T-cell (primary cell): ENCODE data around the gene EEPD1. TPM values are rescaled to one million over a fixed set of nuclear protein-coding genes. Genes with fewer than 3 reads are reported as not detected.

ENCODE experiments used
- ATAC-seq, 4 experiments: fragments of 200-7000 bp in 3 of 4; fragments of 150-1000 bp in 1 of 4; cut with Tn5 transposase; replicated peaks in 1 of 4; 1 replicate in 3 of 4; 2 replicates in 1 of 4; pipeline ENCODE4 v1.10.0; 2021; ENCODE audit warnings: moderate library complexity in 3 of 4, mild to moderate bottlenecking in 2 of 4, moderate number of reproducible peaks in 1 of 4
- CTCF ChIA-PET, 2 donors: fragments of 300-600 bp; sonication (Branson Sonifier 250); formaldehyde crosslinking; loops; one replicate each; lab custom pipeline; 2022; ENCODE audit warnings: antibody characterized with exemption in 2 of 2; lab: Charles Lee
- POLR2A ChIA-PET, 2 donors: fragments of 300-600 bp; sonication (Branson Sonifier 250); formaldehyde crosslinking; loops; one replicate each; lab custom pipeline; 2022; ENCODE audit warnings: antibody characterized with exemption in 2 of 2; lab: Charles Lee
- DNase-seq, 35 experiments: peaks; one replicate each; pipeline versions ENCODE4 v3.0.0 to v3.0.0-alpha.2; 2013 to 2023
- H3K27ac ChIP-seq: one replicate; pipeline ENCODE4 v1.5.1; 2013; ENCODE audit warnings: low read length
- H3K27me3 ChIP-seq, 2 experiments: replicated peaks in 1 of 2; 1 replicate in 1 of 2; 2 replicates in 1 of 2; pipeline versions ENCODE4 v1.6.1 to v1.7.0; 2013; ENCODE audit warnings: low read length in 1 of 2, mixed read lengths in 1 of 2; ENCODE audit not compliant: control insufficient read depth in 2 of 2, insufficient read depth in 2 of 2; ENCODE audit errors: extremely low read depth in 1 of 2
- H3K36me3 ChIP-seq, 2 donors: 1 replicate in 1 of 2; 2 replicates in 1 of 2; pipeline versions ENCODE4 v1.6.1 to v1.7.0; 2013; ENCODE audit warnings: low read length in 1 of 2; ENCODE audit not compliant: control insufficient read depth in 2 of 2, insufficient read depth in 1 of 2; ENCODE audit errors: extremely low read depth in 1 of 2
- H3K4me1 ChIP-seq, 2 experiments: 1 replicate in 1 of 2; 2 replicates in 1 of 2; pipeline versions ENCODE4 v1.6.1 to v1.7.0; 2013; ENCODE audit warnings: low read length in 2 of 2, mixed read lengths in 1 of 2; ENCODE audit not compliant: insufficient read depth in 2 of 2, control insufficient read depth in 1 of 2; ENCODE audit errors: extremely low read depth in 1 of 2
- H3K4me3 ChIP-seq, 2 donors: 1 replicate in 1 of 2; 2 replicates in 1 of 2; pipeline versions ENCODE4 v1.5.1 to v1.7.0; 2013; ENCODE audit warnings: mild to moderate bottlenecking in 2 of 2, low read length in 1 of 2, moderate library complexity in 1 of 2; ENCODE audit not compliant: control insufficient read depth in 1 of 2; ENCODE audit errors: extremely low read depth in 1 of 2
- H3K9me3 ChIP-seq: 2 replicates; pipeline ENCODE4 v1.7.0; 2013
- H3K27ac Mint-ChIP-seq, 2 donors: one replicate each; pipeline ENCODE4 v1.8.0; 2020 to 2021; ENCODE audit warnings: mild to moderate bottlenecking in 2 of 2, mixed read lengths in 2 of 2
- H3K27me3 Mint-ChIP-seq, 2 donors: one replicate each; pipeline ENCODE4 v1.8.0; 2021 to 2022; ENCODE audit warnings: mixed read lengths in 2 of 2
- H3K36me3 Mint-ChIP-seq: one replicate; pipeline ENCODE4 v1.8.0; 2021; ENCODE audit warnings: mixed read lengths
- H3K4me1 Mint-ChIP-seq, 3 donors: one replicate each; pipeline ENCODE4 v1.8.0; 2020 to 2022; ENCODE audit warnings: mixed read lengths in 3 of 3, mild to moderate bottlenecking in 1 of 3
- H3K4me3 Mint-ChIP-seq, 3 donors: one replicate each; pipeline ENCODE4 v1.8.0; 2020 to 2022; ENCODE audit warnings: mild to moderate bottlenecking in 3 of 3, mixed read lengths in 3 of 3, moderate library complexity in 3 of 3
- H3K9me3 Mint-ChIP-seq, 3 donors: one replicate each; pipeline ENCODE4 v1.8.0; 2020 to 2022; ENCODE audit warnings: mixed read lengths in 3 of 3
- WGBS: methylation state at CpG from one replicate; pipeline ENCODE4 v1.1.5; 2013; ENCODE audit warnings: missing lambda C conversion rate; ENCODE audit not compliant: insufficient coverage; 5-methylcytosine and 5-hydroxymethylcytosine counted together
- total RNA-seq, 35 experiments: library from RNA in 6 of 35; stranded (reverse) in 6 of 35; fragments of 120-200 nt in 1 of 35; gene quantifications; one replicate each; pipeline versions ENCODE4 v1.2.1 to v1.2.4 and lab custom pipeline; 2013 to 2026

EEPD1 gene
- total RNA-seq, 5 donors from 2014 or later (not counting 1 experiment from before 2014, with no cell fraction given) = 2.7 to 16.2 (median 4.2) TPM

DNA sequence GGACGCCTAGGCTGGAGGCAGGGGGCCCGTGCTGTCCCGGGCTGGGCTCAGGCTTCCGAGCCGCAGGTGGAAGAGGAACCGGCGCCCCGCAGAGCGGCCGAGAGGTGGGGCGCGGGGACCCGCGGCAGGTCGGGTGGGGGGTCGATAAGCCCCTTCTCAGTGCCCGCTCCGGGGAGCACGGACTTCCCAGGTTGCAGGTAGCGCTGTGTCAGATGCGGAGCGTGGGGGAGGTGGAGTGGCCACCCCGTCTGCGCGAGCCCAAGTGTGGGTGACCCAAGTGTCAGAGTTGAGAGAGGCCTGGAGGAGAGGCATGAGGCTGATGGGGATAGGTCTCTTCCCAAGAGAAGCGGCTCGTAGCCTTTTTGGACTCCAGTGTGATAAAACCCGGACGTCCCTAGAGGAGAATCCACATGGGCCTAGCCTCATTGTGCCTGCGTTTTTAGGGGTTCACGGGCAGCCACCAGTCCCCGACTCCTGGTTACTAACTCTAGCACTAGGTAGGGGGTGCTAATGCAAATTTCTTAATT lies 580 bp downstream of the EEPD1 start:
- DNase-seq (peak in 10 of 35 experiments; percentile 4 to 33 (median 10)), ATAC-seq (peak in 3 of 4 experiments; percentile 3 to 4 (median 3))
- POLR2A ChIA-PET = no interaction called here
- under 1% methylated on average over 27 of the region's 32 CpGs for WGBS
- H3K27ac Mint-ChIP-seq = peak overlapping the region in 1 of 2 donors; percentile 39
- peak overlapping the region; percentile 67 to 77 (median 75) for H3K4me3 Mint-ChIP-seq
- H3K36me3 ChIP-seq = no peaks in the 10 kb centered on the region
- peaks cover 0 to 3% of the 10 kb centered on the region in 2 experiments for H3K27me3 ChIP-seq
- no peaks in the 10 kb centered on the region for H3K9me3 Mint-ChIP-seq
- no peaks in the 10 kb centered on the region for H3K27me3 Mint-ChIP-seq
- H3K4me1 Mint-ChIP-seq = peaks cover 28 to 48% (median 38%) of the 10 kb centered on the region in 3 donors
- CTCF ChIA-PET = no interaction called here
- peak overlapping the region; percentile 61 to 73 for H3K4me3 ChIP-seq
- peaks cover 5% of the 10 kb centered on the region for H3K36me3 Mint-ChIP-seq
- H3K4me1 ChIP-seq = peaks cover 16 to 28% of the 10 kb centered on the region in 2 experiments
- no peaks in the 10 kb centered on the region for H3K9me3 ChIP-seq
- no peak overlapping the region for H3K27ac ChIP-seq

GRCh38 chr7:36154255-36155212 lies 1.5 kb downstream of the EEPD1 start:
- peaks cover 5% of the 10 kb centered on the region for H3K36me3 Mint-ChIP-seq
- peaks cover 0 to 3% of the 10 kb centered on the region in 2 experiments for H3K27me3 ChIP-seq
- H3K4me1 ChIP-seq = peaks cover 16 to 28% of the 10 kb centered on the region in 2 experiments
- H3K4me3 ChIP-seq = peak overlapping the region in 1 of 2 donors; percentile 73
- ChIA-PET CTCF (no interaction called here), POLR2A (no interaction called here)
- peaks cover 28 to 48% (median 38%) of the 10 kb centered on the region in 3 donors for H3K4me1 Mint-ChIP-seq
- no peaks in the 10 kb centered on the region for H3K27me3 Mint-ChIP-seq
- 98% methylated on average over 40 of the region's 44 CpGs for WGBS
- no peak for ATAC-seq
- H3K27ac ChIP-seq = no peak overlapping the region
- H3K9me3 Mint-ChIP-seq = no peaks in the 10 kb centered on the region
- H3K27ac Mint-ChIP-seq = no peak overlapping the region
- H3K36me3 ChIP-seq = no peaks in the 10 kb centered on the region
- H3K9me3 ChIP-seq = no peaks in the 10 kb centered on the region
- peak in 2 of 35 experiments; percentile 3 to 6 for DNase-seq
- H3K4me3 Mint-ChIP-seq = peak overlapping the region; percentile 67 to 77 (median 75)

DNA sequence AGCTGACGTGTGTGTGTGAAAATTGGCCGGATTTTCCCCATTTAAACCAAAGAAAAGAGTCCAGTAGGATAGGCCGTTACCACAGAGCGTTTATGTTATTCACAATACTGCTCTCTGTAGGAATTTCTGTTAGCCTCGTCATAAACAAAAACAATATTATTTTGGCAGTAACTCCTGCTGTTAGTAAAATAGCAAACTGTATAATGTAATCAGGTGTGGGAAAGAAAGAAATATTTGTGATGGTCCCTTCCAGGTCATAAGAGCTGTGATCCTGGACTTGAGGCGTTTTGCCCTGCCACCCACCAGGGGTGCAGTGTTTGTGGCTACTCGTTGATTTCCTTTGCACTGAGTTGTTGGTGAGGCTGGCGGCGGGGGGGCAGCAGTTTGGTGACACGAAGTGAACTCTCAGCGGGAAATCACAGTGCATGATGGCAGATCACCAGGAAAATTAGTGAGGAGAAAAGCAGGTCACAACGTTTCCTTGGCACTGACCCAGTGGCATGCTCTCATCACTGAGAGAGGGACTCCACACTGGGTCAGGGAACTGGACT lies 2.8 kb downstream of the EEPD1 start:
- H3K9me3 ChIP-seq = no peaks in the 10 kb centered on the region
- no peak overlapping the region for H3K27ac Mint-ChIP-seq
- no peaks in the 10 kb centered on the region for H3K27me3 Mint-ChIP-seq
- WGBS = 41% methylated on average over 8 of the region's 12 CpGs
- H3K36me3 Mint-ChIP-seq = peaks cover 5% of the 10 kb centered on the region
- POLR2A ChIA-PET = no interaction called here
- CTCF ChIA-PET = no interaction called here
- peak overlapping the region in 1 of 2 donors; percentile 25 for H3K4me3 ChIP-seq
- H3K27ac ChIP-seq = no peak overlapping the region
- H3K36me3 ChIP-seq = no peaks in the 10 kb centered on the region
- peaks cover 16 to 28% of the 10 kb centered on the region in 2 experiments for H3K4me1 ChIP-seq
- H3K9me3 Mint-ChIP-seq = no peaks in the 10 kb centered on the region
- H3K4me3 Mint-ChIP-seq = peak overlapping the region in 2 of 3 donors; percentile 46 to 47
- ATAC-seq (no peak), DNase-seq (peak in 2 of 35 experiments; percentile 11 to 16)
- H3K27me3 ChIP-seq = peaks cover 0 to 3% of the 10 kb centered on the region in 2 experiments
- peaks cover 29 to 52% (median 38%) of the 10 kb centered on the region in 3 donors for H3K4me1 Mint-ChIP-seq

GRCh38 chr7:36157527-36158320 lies 4.7 kb downstream of the EEPD1 start:
- ATAC-seq (no peak), DNase-seq (no peak)
- peaks cover 33 to 51% (median 34%) of the 10 kb centered on the region in 3 donors for H3K4me1 Mint-ChIP-seq
- Histone ChIP-seq H3K4me1 (peaks cover 16 to 23% of the 10 kb centered on the region in 2 experiments), H3K36me3 (no peaks in the 10 kb centered on the region), H3K27ac (no peak overlapping the region), H3K4me3 (no peak overlapping the region), H3K9me3 (no peaks in the 10 kb centered on the region), H3K27me3 (peaks cover 0 to 3% of the 10 kb centered on the region in 2 experiments)
- no peaks in the 10 kb centered on the region for H3K9me3 Mint-ChIP-seq
- peaks cover 5% of the 10 kb centered on the region for H3K36me3 Mint-ChIP-seq
- no peak overlapping the region for H3K27ac Mint-ChIP-seq
- WGBS = 93% methylated on average over 2 of the region's 9 CpGs
- CTCF ChIA-PET = no interaction called here
- no peak overlapping the region for H3K4me3 Mint-ChIP-seq
- no peaks in the 10 kb centered on the region for H3K27me3 Mint-ChIP-seq
- POLR2A ChIA-PET = interaction anchor here in 1 of 2 donors (0.9 kb wide), 1 partner anchor 49 kb away, joined by 3 read pairs; no protein-coding TSS in a partner anchor

DNA sequence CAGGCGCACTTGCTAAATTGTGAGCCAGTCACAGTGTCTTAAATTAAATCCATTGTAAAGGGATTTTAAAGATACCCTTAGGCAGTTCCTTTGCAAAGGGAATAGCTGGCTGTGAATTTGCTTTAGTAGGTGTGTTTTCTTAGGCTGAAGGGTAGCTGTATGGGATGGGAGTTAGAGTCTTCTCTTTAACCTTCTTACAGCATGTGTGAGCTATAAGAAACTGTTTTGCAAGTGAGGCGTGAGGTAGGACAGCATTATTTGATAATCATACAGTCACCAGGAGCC lies 5.2 kb downstream of the EEPD1 start:
- no peaks in the 10 kb centered on the region for H3K36me3 ChIP-seq
- ChIA-PET CTCF (no interaction called here), POLR2A (interaction anchor here in 1 of 2 donors (0.9 kb wide), 1 partner anchor 49 kb away, joined by 3 read pairs; no protein-coding TSS in a partner anchor)
- no peak overlapping the region for H3K4me3 ChIP-seq
- Mint-ChIP-seq H3K9me3 (no peaks in the 10 kb centered on the region), H3K36me3 (peaks cover 5% of the 10 kb centered on the region), H3K27me3 (no peaks in the 10 kb centered on the region), H3K4me1 (peaks cover 33 to 49% (median 34%) of the 10 kb centered on the region in 3 donors), H3K27ac (no peak overlapping the region), H3K4me3 (no peak overlapping the region)
- peaks cover 16 to 22% of the 10 kb centered on the region in 2 experiments for H3K4me1 ChIP-seq
- no CpG with 5 or more reads among the region's 2 CpGs for WGBS
- no peak overlapping the region for H3K27ac ChIP-seq
- H3K27me3 ChIP-seq = peaks cover 0 to 3% of the 10 kb centered on the region in 2 experiments
- H3K9me3 ChIP-seq = no peaks in the 10 kb centered on the region
- DNase-seq (no peak), ATAC-seq (no peak)
